ENCODE measurements around the gene FOXN4.

Gene FOXN4

GRCh38 chr12:109277899-109278762, 31.0 kb downstream of the FOXN4 start:
- Histone ChIP-seq H3K4me2 (ENCODE audit: low read length) (no peak overlapping the region), H3K14ac (ENCODE audit: low read length) (no peak overlapping the region), H3K4ac (ENCODE audit: low read depth, low read length) (no peak overlapping the region), H3K4me3 (ENCODE audit: low read depth, low read length) (no peak overlapping the region), H3K23ac (ENCODE audit: low read length) (no peak overlapping the region), H3K9ac (ENCODE audit: low read length) (no peak overlapping the region), H3K18ac (ENCODE audit: low read length) (no peak overlapping the region), H2AK5ac (ENCODE audit: low read length) (no peak overlapping the region), H4K12ac (ENCODE audit: low read depth, low read length) (no peak overlapping the region), H2BK12ac (ENCODE audit: low read length) (no peak overlapping the region), H4K8ac (ENCODE audit: low read depth, low read length) (no peak overlapping the region), H3K79me2 (ENCODE audit: control insufficient read depth, insufficient read depth, low read length, poor library complexity) (no peaks in the 10 kb centered on the region), H3K9me3 (ENCODE audit: insufficient read depth, low read depth, low read length) (peaks cover 1% of the 10 kb centered on the region), H2BK120ac (ENCODE audit: insufficient read depth, low read length, poor library complexity) (no peak overlapping the region), H3K36me3 (ENCODE audit: control insufficient read depth in 1 of 2, insufficient read depth in 2 of 2, low read length in 2 of 2) (no peaks in the 10 kb centered on the region), H3K27ac (ENCODE audit: low read depth, low read length) (no peak overlapping the region), H3K79me1 (ENCODE audit: low read length) (no peaks in the 10 kb centered on the region), H4K91ac (ENCODE audit: low read depth, low read length) (no peak overlapping the region), H2BK5ac (ENCODE audit: low read depth, low read length, poor library complexity) (no peak overlapping the region), H3K27me3 (ENCODE audit: insufficient read depth, low read length) (no peaks in the 10 kb centered on the region), H2AFZ (ENCODE audit: insufficient read depth, low read length, poor library complexity) (no peak overlapping the region), H3K4me1 (ENCODE audit: control insufficient read depth in 1 of 2, insufficient read depth in 2 of 2, low read length in 2 of 2) (peaks cover 0 to 3% of the 10 kb centered on the region in 2 experiments)
- peak in 1 of 2 donors; percentile 5 for DNase-seq
- WGBS (ENCODE audit: extremely low coverage, insufficient coverage, insufficient read length): no CpG with 5 or more reads among the region's 15 CpGs

GRCh38 chr12:109277255-109277898, 31.7 kb downstream of the FOXN4 start:
- Histone ChIP-seq H2AFZ (ENCODE audit: insufficient read depth, low read length, poor library complexity) (no peak overlapping the region), H2BK12ac (ENCODE audit: low read length) (no peak overlapping the region), H3K9ac (ENCODE audit: low read length) (no peak overlapping the region), H3K4me1 (ENCODE audit: control insufficient read depth in 1 of 2, insufficient read depth in 2 of 2, low read length in 2 of 2) (peaks cover 0 to 3% of the 10 kb centered on the region in 2 experiments), H3K79me1 (ENCODE audit: low read length) (no peaks in the 10 kb centered on the region), H2BK120ac (ENCODE audit: insufficient read depth, low read length, poor library complexity) (no peak overlapping the region), H3K18ac (ENCODE audit: low read length) (no peak overlapping the region), H4K8ac (ENCODE audit: low read depth, low read length) (no peak overlapping the region), H3K27me3 (ENCODE audit: insufficient read depth, low read length) (no peaks in the 10 kb centered on the region), H3K79me2 (ENCODE audit: control insufficient read depth, insufficient read depth, low read length, poor library complexity) (no peaks in the 10 kb centered on the region), H3K14ac (ENCODE audit: low read length) (no peak overlapping the region), H3K27ac (ENCODE audit: low read depth, low read length) (no peak overlapping the region), H3K4ac (ENCODE audit: low read depth, low read length) (no peak overlapping the region), H2AK5ac (ENCODE audit: low read length) (no peak overlapping the region), H4K91ac (ENCODE audit: low read depth, low read length) (no peak overlapping the region), H3K36me3 (ENCODE audit: control insufficient read depth in 1 of 2, insufficient read depth in 2 of 2, low read length in 2 of 2) (no peaks in the 10 kb centered on the region), H3K9me3 (ENCODE audit: insufficient read depth, low read depth, low read length) (peaks cover 1% of the 10 kb centered on the region), H3K23ac (ENCODE audit: low read length) (no peak overlapping the region), H4K12ac (ENCODE audit: low read depth, low read length) (no peak overlapping the region), H3K4me3 (ENCODE audit: low read depth, low read length) (no peak overlapping the region), H3K4me2 (ENCODE audit: low read length) (no peak overlapping the region), H2BK5ac (ENCODE audit: low read depth, low read length, poor library complexity) (no peak overlapping the region)
- WGBS (ENCODE audit: extremely low coverage, insufficient coverage, insufficient read length): no CpG with 5 or more reads among the region's 8 CpGs
- DNase-seq: no peak

GRCh38 chr12:109276160-109276559, 32.9 kb downstream of the FOXN4 start:
- WGBS (ENCODE audit: extremely low coverage, insufficient coverage, insufficient read length): no CpG with 5 or more reads among the region's 5 CpGs
- H3K4me2 ChIP-seq (ENCODE audit: low read length): no peak overlapping the region
- H3K18ac ChIP-seq (ENCODE audit: low read length): no peak overlapping the region
- H3K9me3 ChIP-seq (ENCODE audit: insufficient read depth, low read depth, low read length): peaks cover 1% of the 10 kb centered on the region
- no peaks in the 10 kb centered on the region for H3K79me1 ChIP-seq (ENCODE audit: low read length)
- H2AFZ ChIP-seq (ENCODE audit: insufficient read depth, low read length, poor library complexity): no peak overlapping the region
- no peak overlapping the region for H4K8ac ChIP-seq (ENCODE audit: low read depth, low read length)
- DNase-seq: no peak
- H4K91ac ChIP-seq (ENCODE audit: low read depth, low read length): no peak overlapping the region
- no peak overlapping the region for H2BK5ac ChIP-seq (ENCODE audit: low read depth, low read length, poor library complexity)
- no peak overlapping the region for H3K27ac ChIP-seq (ENCODE audit: low read depth, low read length)
- no peak overlapping the region for H2BK12ac ChIP-seq (ENCODE audit: low read length)
- H3K36me3 ChIP-seq (ENCODE audit: control insufficient read depth in 1 of 2, insufficient read depth in 2 of 2, low read length in 2 of 2): no peaks in the 10 kb centered on the region
- H2AK5ac ChIP-seq (ENCODE audit: low read length): no peak overlapping the region
- H3K79me2 ChIP-seq (ENCODE audit: control insufficient read depth, insufficient read depth, low read length, poor library complexity): no peaks in the 10 kb centered on the region
- no peak overlapping the region for H3K23ac ChIP-seq (ENCODE audit: low read length)
- no peak overlapping the region for H3K9ac ChIP-seq (ENCODE audit: low read length)
- H2BK120ac ChIP-seq (ENCODE audit: insufficient read depth, low read length, poor library complexity): no peak overlapping the region
- H3K4ac ChIP-seq (ENCODE audit: low read depth, low read length): no peak overlapping the region
- no peak overlapping the region for H4K12ac ChIP-seq (ENCODE audit: low read depth, low read length)
- no peaks in the 10 kb centered on the region for H3K27me3 ChIP-seq (ENCODE audit: insufficient read depth, low read length)
- H3K4me1 ChIP-seq (ENCODE audit: control insufficient read depth in 1 of 2, insufficient read depth in 2 of 2, low read length in 2 of 2): peaks cover 0 to 3% of the 10 kb centered on the region in 2 experiments
- no peak overlapping the region for H3K4me3 ChIP-seq (ENCODE audit: low read depth, low read length)
- H3K14ac ChIP-seq (ENCODE audit: low read length): no peak overlapping the region

- Histone ChIP-seq H3K23ac (ENCODE audit: low read length) (no peak overlapping the region), H4K8ac (ENCODE audit: low read depth, low read length) (no peak overlapping the region), H2AK5ac (ENCODE audit: low read length) (no peak overlapping the region), H3K27me3 (ENCODE audit: insufficient read depth, low read length) (no peaks in the 10 kb centered on the region), H2BK5ac (ENCODE audit: low read depth, low read length, poor library complexity) (no peak overlapping the region), H4K12ac (ENCODE audit: low read depth, low read length) (no peak overlapping the region), H3K36me3 (ENCODE audit: control insufficient read depth in 1 of 2, insufficient read depth in 2 of 2, low read length in 2 of 2) (no peaks in the 10 kb centered on the region), H3K9me3 (ENCODE audit: insufficient read depth, low read depth, low read length) (peaks cover 1% of the 10 kb centered on the region), H2AFZ (ENCODE audit: insufficient read depth, low read length, poor library complexity) (no peak overlapping the region), H3K79me2 (ENCODE audit: control insufficient read depth, insufficient read depth, low read length, poor library complexity) (no peaks in the 10 kb centered on the region), H3K4me2 (ENCODE audit: low read length) (no peak overlapping the region), H3K14ac (ENCODE audit: low read length) (no peak overlapping the region), H4K91ac (ENCODE audit: low read depth, low read length) (no peak overlapping the region), H3K4me3 (ENCODE audit: low read depth, low read length) (no peak overlapping the region), H3K4me1 (ENCODE audit: control insufficient read depth in 1 of 2, insufficient read depth in 2 of 2, low read length in 2 of 2) (peaks cover 0 to 3% of the 10 kb centered on the region in 2 experiments), H3K79me1 (ENCODE audit: low read length) (no peaks in the 10 kb centered on the region), H2BK120ac (ENCODE audit: insufficient read depth, low read length, poor library complexity) (no peak overlapping the region), H3K9ac (ENCODE audit: low read length) (no peak overlapping the region), H3K4ac (ENCODE audit: low read depth, low read length) (no peak overlapping the region), H3K18ac (ENCODE audit: low read length) (no peak overlapping the region), H2BK12ac (ENCODE audit: low read length) (no peak overlapping the region), H3K27ac (ENCODE audit: low read depth, low read length) (no peak overlapping the region)
- WGBS (ENCODE audit: extremely low coverage, insufficient coverage, insufficient read length): no CpG with 5 or more reads among the region's 4 CpGs
- no peak for DNase-seq
Measured at GRCh38 chr12:109275173-109275572, 33.9 kb downstream of the FOXN4 start.
